Measurements from ENCODE around the gene MIB2.

DNA sequence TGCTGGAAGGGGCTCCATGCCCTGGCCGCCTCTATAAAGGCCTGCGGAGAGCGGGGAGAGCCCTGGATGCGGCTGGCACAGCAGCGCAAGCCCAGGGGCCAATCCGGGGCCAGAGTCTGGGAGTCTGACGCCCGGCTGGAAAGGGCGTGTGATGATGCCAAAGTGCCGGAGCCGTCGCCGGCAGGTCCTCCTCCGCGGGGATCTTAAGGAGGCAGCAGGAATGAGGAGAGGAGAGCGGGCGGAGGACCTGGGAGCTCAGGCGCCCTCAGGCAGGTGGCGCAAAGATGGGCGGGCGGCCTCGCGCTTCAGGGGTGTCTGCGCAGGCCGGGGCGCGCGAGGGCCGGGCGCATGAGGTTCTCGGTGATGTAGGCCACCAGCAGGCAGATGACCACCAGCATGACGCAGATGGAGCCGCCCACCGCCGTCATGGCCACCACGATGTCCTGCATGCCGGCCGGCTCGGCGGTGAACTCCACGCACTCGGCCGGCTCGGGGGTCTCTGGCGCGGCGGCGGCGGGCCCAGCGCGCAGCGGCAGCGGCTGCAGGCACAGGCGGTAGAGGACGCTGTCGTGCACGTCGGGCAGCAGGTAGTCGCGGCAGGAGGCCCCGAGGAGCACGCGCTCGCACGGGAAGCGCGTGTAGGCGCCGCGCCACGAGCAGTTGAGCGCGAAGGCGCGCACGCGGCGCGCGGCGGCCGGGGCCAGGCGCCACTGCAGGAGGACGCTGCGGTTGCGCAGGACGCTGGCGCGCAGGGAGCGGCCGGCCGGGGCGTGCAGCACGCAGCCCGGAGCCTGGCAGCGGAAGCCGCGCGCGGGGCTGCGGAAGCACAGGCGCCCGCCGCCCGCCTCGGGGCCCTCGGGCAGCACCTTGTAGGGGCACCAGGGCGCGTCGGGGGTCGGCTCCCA, 16.0 kb upstream of the MIB2 start:
- TF ChIP-seq, protein P1, sequence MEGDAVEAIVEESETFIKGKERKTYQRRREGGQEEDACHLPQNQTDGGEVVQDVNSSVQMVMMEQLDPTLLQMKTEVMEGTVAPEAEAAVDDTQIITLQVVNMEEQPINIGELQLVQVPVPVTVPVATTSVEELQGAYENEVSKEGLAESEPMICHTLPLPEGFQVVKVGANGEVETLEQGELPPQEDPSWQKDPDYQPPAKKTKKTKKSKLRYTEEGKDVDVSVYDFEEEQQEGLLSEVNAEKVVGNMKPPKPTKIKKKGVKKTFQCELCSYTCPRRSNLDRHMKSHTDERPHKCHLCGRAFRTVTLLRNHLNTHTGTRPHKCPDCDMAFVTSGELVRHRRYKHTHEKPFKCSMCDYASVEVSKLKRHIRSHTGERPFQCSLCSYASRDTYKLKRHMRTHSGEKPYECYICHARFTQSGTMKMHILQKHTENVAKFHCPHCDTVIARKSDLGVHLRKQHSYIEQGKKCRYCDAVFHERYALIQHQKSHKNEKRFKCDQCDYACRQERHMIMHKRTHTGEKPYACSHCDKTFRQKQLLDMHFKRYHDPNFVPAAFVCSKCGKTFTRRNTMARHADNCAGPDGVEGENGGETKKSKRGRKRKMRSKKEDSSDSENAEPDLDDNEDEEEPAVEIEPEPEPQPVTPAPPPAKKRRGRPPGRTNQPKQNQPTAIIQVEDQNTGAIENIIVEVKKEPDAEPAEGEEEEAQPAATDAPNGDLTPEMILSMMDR (IDR thresholded peaks at IDR 0.05): no peak; the same call in 1 of the 2 replicates
- no peak for TF ChIP-seq POLR2AphosphoS5 (IDR thresholded peaks at IDR 0.05; ENCODE audit: low read depth, low read length)
- TF ChIP-seq TCF7L2 (IDR thresholded peaks at IDR 0.05; ENCODE audit: low read depth, low read length): no peak
- TF ChIP-seq, protein P2, sequence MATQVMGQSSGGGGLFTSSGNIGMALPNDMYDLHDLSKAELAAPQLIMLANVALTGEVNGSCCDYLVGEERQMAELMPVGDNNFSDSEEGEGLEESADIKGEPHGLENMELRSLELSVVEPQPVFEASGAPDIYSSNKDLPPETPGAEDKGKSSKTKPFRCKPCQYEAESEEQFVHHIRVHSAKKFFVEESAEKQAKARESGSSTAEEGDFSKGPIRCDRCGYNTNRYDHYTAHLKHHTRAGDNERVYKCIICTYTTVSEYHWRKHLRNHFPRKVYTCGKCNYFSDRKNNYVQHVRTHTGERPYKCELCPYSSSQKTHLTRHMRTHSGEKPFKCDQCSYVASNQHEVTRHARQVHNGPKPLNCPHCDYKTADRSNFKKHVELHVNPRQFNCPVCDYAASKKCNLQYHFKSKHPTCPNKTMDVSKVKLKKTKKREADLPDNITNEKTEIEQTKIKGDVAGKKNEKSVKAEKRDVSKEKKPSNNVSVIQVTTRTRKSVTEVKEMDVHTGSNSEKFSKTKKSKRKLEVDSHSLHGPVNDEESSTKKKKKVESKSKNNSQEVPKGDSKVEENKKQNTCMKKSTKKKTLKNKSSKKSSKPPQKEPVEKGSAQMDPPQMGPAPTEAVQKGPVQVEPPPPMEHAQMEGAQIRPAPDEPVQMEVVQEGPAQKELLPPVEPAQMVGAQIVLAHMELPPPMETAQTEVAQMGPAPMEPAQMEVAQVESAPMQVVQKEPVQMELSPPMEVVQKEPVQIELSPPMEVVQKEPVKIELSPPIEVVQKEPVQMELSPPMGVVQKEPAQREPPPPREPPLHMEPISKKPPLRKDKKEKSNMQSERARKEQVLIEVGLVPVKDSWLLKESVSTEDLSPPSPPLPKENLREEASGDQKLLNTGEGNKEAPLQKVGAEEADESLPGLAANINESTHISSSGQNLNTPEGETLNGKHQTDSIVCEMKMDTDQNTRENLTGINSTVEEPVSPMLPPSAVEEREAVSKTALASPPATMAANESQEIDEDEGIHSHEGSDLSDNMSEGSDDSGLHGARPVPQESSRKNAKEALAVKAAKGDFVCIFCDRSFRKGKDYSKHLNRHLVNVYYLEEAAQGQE (IDR thresholded peaks at IDR 0.05; ENCODE audit: insufficient read depth in 1 of 2, low read depth in 2 of 2, low read length in 1 of 2): no peak
